H9 (cell line): ENCODE measurements around the gene NPBWR2. TPM values are rescaled to one million over a fixed set of nuclear protein-coding genes. Genes with fewer than 3 reads are reported as not detected.

Experiments used
- DNase-seq: peaks from one replicate; pipeline ENCODE4 v3.0.0-alpha.2; 2017
- H2AFZ ChIP-seq: one replicate; pipeline ENCODE4 v1.6.1; 2013; ENCODE audit warnings: mild to moderate bottlenecking, low read length, control low read depth, moderate library complexity
- H2AK5ac ChIP-seq: 2 replicates; pipeline ENCODE4 v1.6.1; 2013; ENCODE audit warnings: low read length, control low read depth, mixed read lengths; ENCODE audit not compliant: insufficient read length
- H2BK120ac ChIP-seq: one replicate; pipeline ENCODE4 v1.6.1; 2013; ENCODE audit warnings: low read depth, mild to moderate bottlenecking, low read length, control low read depth, inconsistent platforms; ENCODE audit not compliant: poor library complexity, severe bottlenecking
- H2BK12ac ChIP-seq: 2 replicates; pipeline ENCODE4 v1.6.1; 2013; ENCODE audit warnings: low read length, control low read depth, mixed read lengths, low read depth; ENCODE audit not compliant: insufficient read length
- H2BK15ac ChIP-seq: 2 replicates; pipeline ENCODE4 v1.6.1; 2013; ENCODE audit warnings: low read depth, low read length, control low read depth
- H2BK20ac ChIP-seq: one replicate; pipeline ENCODE4 v1.6.1; 2013; ENCODE audit warnings: low read depth, mild to moderate bottlenecking, low read length, control low read depth, inconsistent platforms; ENCODE audit not compliant: poor library complexity, severe bottlenecking
- H2BK5ac ChIP-seq: 2 replicates; pipeline ENCODE4 v1.6.1; 2013; ENCODE audit warnings: low read length, control low read depth, mixed read lengths; ENCODE audit not compliant: insufficient read length
- H3K14ac ChIP-seq: 2 replicates; pipeline ENCODE4 v1.6.1; 2013; ENCODE audit warnings: low read length, control low read depth; ENCODE audit not compliant: insufficient read depth
- H3K18ac ChIP-seq: 2 replicates; pipeline ENCODE4 v1.6.1; 2013; ENCODE audit warnings: low read depth, mild to moderate bottlenecking, mixed read lengths, low read length, control low read depth; ENCODE audit not compliant: insufficient read length
- H3K23ac ChIP-seq: 2 replicates; pipeline ENCODE4 v1.6.1; 2013; ENCODE audit warnings: low read length, control low read depth, mixed read lengths, low read depth; ENCODE audit not compliant: insufficient read length
- H3K23me2 ChIP-seq: 2 replicates; pipeline ENCODE4 v1.6.1; 2013; ENCODE audit warnings: low read depth, mild to moderate bottlenecking, mixed read lengths, low read length, control low read depth; ENCODE audit not compliant: insufficient read length, poor library complexity, severe bottlenecking
- H3K27ac ChIP-seq: 2 replicates; pipeline ENCODE4 v1.5.1; 2013; ENCODE audit warnings: low read length, control low read depth, mixed read lengths, low read depth; ENCODE audit not compliant: insufficient read length
- H3K27me3 ChIP-seq: 2 replicates; pipeline ENCODE4 v1.6.1; 2013; ENCODE audit warnings: low read length, control low read depth, inconsistent platforms; ENCODE audit not compliant: insufficient read depth
- H3K4ac ChIP-seq: 2 replicates; pipeline ENCODE4 v1.6.1; 2013; ENCODE audit warnings: low read depth, mild to moderate bottlenecking, control low read depth, inconsistent platforms, low read length, moderate library complexity
- H3K4me1 ChIP-seq: 2 replicates; pipeline ENCODE4 v1.6.1; 2013; ENCODE audit warnings: low read length, control low read depth, inconsistent platforms; ENCODE audit not compliant: insufficient read depth
- H3K4me2 ChIP-seq: 2 replicates; pipeline ENCODE4 v1.6.1; 2013; ENCODE audit warnings: low read length, control low read depth, mixed read lengths; ENCODE audit not compliant: insufficient read length, insufficient read depth
- H3K56ac ChIP-seq: 2 replicates; pipeline ENCODE4 v1.6.1; 2013; ENCODE audit warnings: low read depth, mild to moderate bottlenecking, mixed read lengths, low read length, control low read depth; ENCODE audit not compliant: insufficient read length
- H3K79me1 ChIP-seq: 2 replicates; pipeline ENCODE4 v1.6.1; 2013; ENCODE audit warnings: low read depth, mild to moderate bottlenecking, moderate library complexity, low read length, control low read depth, inconsistent platforms; ENCODE audit not compliant: insufficient read depth, poor library complexity, severe bottlenecking
- H3K79me2 ChIP-seq: 2 replicates; pipeline ENCODE4 v1.6.1; 2013; ENCODE audit warnings: low read length, control low read depth, inconsistent platforms; ENCODE audit not compliant: insufficient read depth
- H3K9ac ChIP-seq: 2 replicates; pipeline ENCODE4 v1.6.1; 2013; ENCODE audit warnings: low read length, control low read depth, mixed read lengths; ENCODE audit not compliant: insufficient read length; ENCODE audit errors: extremely low read depth
- H3K9me3 ChIP-seq: one replicate; pipeline ENCODE4 v1.6.1; 2013; ENCODE audit warnings: low read depth, low read length, inconsistent platforms; ENCODE audit not compliant: control insufficient read depth
- H3T11ph ChIP-seq: one replicate; pipeline ENCODE4 v1.6.1; 2013; ENCODE audit warnings: mild to moderate bottlenecking, low read length, control low read depth, inconsistent platforms
- H4K20me1 ChIP-seq: one replicate; pipeline ENCODE4 v1.6.1; 2013; ENCODE audit not compliant: control insufficient read depth, insufficient read length, insufficient read depth
- H4K5ac ChIP-seq: 2 replicates; pipeline ENCODE4 v1.6.1; 2013; ENCODE audit warnings: low read depth, mild to moderate bottlenecking, mixed read lengths, low read length, control low read depth; ENCODE audit not compliant: insufficient read length
- H4K8ac ChIP-seq: replicated peaks from 2 replicates; pipeline ENCODE4 v1.6.1; 2013; ENCODE audit warnings: low read length, control low read depth, mixed read lengths, low read depth; ENCODE audit not compliant: insufficient read length
- H4K91ac ChIP-seq: 2 replicates; pipeline ENCODE4 v1.6.1; 2013; ENCODE audit warnings: low read depth, mild to moderate bottlenecking, moderate library complexity, mixed read lengths, low read length, control low read depth; ENCODE audit not compliant: insufficient read length
- H3K27ac Mint-ChIP-seq, 3 experiments: 2 replicates in 2 of 3; 3 replicates in 1 of 3; pipeline ENCODE4 v1.8.0; 2020 to 2021; ENCODE audit warnings: mixed read lengths in 3 of 3, mild to moderate bottlenecking in 1 of 3, moderate library complexity in 1 of 3
- H3K27me3 Mint-ChIP-seq: 2 replicates; pipeline ENCODE4 v1.8.0; 2021; ENCODE audit warnings: low read depth, mild to moderate bottlenecking, moderate library complexity, mixed read lengths
- H3K36me3 Mint-ChIP-seq, 3 experiments: 2 replicates in 2 of 3; 3 replicates in 1 of 3; pipeline ENCODE4 v1.8.0; 2020 to 2021; ENCODE audit warnings: low read depth in 3 of 3, mixed read lengths in 3 of 3; ENCODE audit not compliant: insufficient read depth in 1 of 3
- H3K4me1 Mint-ChIP-seq, 2 experiments: 2 replicates each; pipeline ENCODE4 v1.8.0; 2020; ENCODE audit warnings: mixed read lengths in 2 of 2
- H3K4me3 Mint-ChIP-seq, 2 experiments: 2 replicates in 1 of 2; 3 replicates in 1 of 2; pipeline ENCODE4 v1.8.0; 2020 to 2021; ENCODE audit warnings: mild to moderate bottlenecking in 2 of 2, mixed read lengths in 2 of 2, moderate library complexity in 1 of 2
- H3K9me3 Mint-ChIP-seq, 2 experiments: 2 replicates in 1 of 2; 3 replicates in 1 of 2; pipeline ENCODE4 v1.8.0; 2020; ENCODE audit warnings: mild to moderate bottlenecking in 2 of 2, mixed read lengths in 2 of 2, moderate library complexity in 1 of 2
- CTCF ChIP-seq: fragments of 200-600 bp; sonication (generic); conservative IDR thresholded peaks from 3 replicates; pipeline ENCODE4 v1.8.0; 2021; ENCODE audit warnings: antibody characterized with exemption, mild to moderate bottlenecking
- WGBS: extraction: QIAGEN DNeasy Blood & Tissue Kit; methylation state at CpG from one replicate; pipeline ENCODE4 v1.1.7; 2013; ENCODE audit warnings: missing lambda C conversion rate, low lambda C conversion rate, mixed read lengths; ENCODE audit not compliant: insufficient read length; ENCODE audit errors: extremely low coverage; 5-methylcytosine and 5-hydroxymethylcytosine counted together
- total RNA-seq: library from RNA; stranded (reverse); gene quantifications from 2 replicates; pipeline ENCODE4 v1.2.1, GENCODE V29; 2021

NPBWR2 gene
- total RNA-seq, 1 experiment from 2014 or later = not detected

GRCh38 chr20:64082820-64083377 lies 24.5 kb downstream of the NPBWR2 start:
- no peak overlapping the region for H2AFZ ChIP-seq
- no peak overlapping the region for H2BK120ac ChIP-seq
- DNase-seq = no peak
- peaks cover 5 to 7% of the 10 kb centered on the region in 2 experiments; a peak in 4 of 5 replicates for H3K9me3 Mint-ChIP-seq
- H2BK5ac ChIP-seq = no peak overlapping the region
- no CpG with 5 or more reads among the region's 13 CpGs for WGBS
- no peaks in the 10 kb centered on the region for H3K9me3 ChIP-seq
- no peak for TF ChIP-seq CTCF
- H3K56ac ChIP-seq = no peak overlapping the region
- H3K27ac Mint-ChIP-seq = no peak overlapping the region; a peak in 1 of 7 replicates
- H3K4me3 Mint-ChIP-seq = peak overlapping the region; percentile 50 to 77
- no peak overlapping the region for H3K14ac ChIP-seq
- peaks cover 31 to 44% of the 10 kb centered on the region in 2 experiments for H3K4me1 Mint-ChIP-seq
- H4K20me1 ChIP-seq = no peaks in the 10 kb centered on the region
- H4K5ac ChIP-seq = no peak overlapping the region
- no peak overlapping the region for H2BK12ac ChIP-seq
- no peak overlapping the region for H2BK20ac ChIP-seq
- H3K27me3 Mint-ChIP-seq = peaks cover 63% of the 10 kb centered on the region
- no peak overlapping the region for H3K4ac ChIP-seq
- peaks cover 20% of the 10 kb centered on the region for H3K23me2 ChIP-seq
- H2AK5ac ChIP-seq = no peak overlapping the region
- H3K4me1 ChIP-seq = no peaks in the 10 kb centered on the region; the same call in 1 of the 2 replicates
- H4K8ac ChIP-seq = no peak overlapping the region
- no peak overlapping the region for H2BK15ac ChIP-seq
- no peaks in the 10 kb centered on the region for H3K79me1 ChIP-seq
- no peak overlapping the region for H3K23ac ChIP-seq
- H3K4me2 ChIP-seq = peak overlapping the region; percentile 66
- no peak overlapping the region for H3K27ac ChIP-seq
- no peak overlapping the region for H4K91ac ChIP-seq
- H3K18ac ChIP-seq = no peak overlapping the region
- H3T11ph ChIP-seq = no peak overlapping the region
- no peaks in the 10 kb centered on the region; a peak in 1 of 7 replicates for H3K36me3 Mint-ChIP-seq
- H3K9ac ChIP-seq = no peak overlapping the region
- no peaks in the 10 kb centered on the region for H3K79me2 ChIP-seq
- peaks cover 5% of the 10 kb centered on the region; the same call in 1 of the 2 replicates for H3K27me3 ChIP-seq
